Ishikawa (cell line): ENCODE data around the gene LTA4H.
A peak's percentile ranks its signal among the peaks of the same experiment; 100 is the strongest.

Experiments
- CEBPB ChIP-seq: IDR thresholded peaks from 2 replicates; pipeline ENCODE4 v1.6.1; 2012
- CREB1 ChIP-seq: IDR thresholded peaks from 2 replicates; pipeline ENCODE4 v1.6.1; 2012; ENCODE audit warnings: low read depth
- EGR1 ChIP-seq: IDR thresholded peaks from 2 replicates; pipeline ENCODE4 v1.6.1; 2012
- EP300 ChIP-seq: IDR thresholded peaks from 2 replicates; pipeline ENCODE4 v1.6.1; 2012; ENCODE audit warnings: borderline replicate concordance
- FOXM1 ChIP-seq: IDR thresholded peaks from 2 replicates; pipeline ENCODE4 v1.6.1; 2012; ENCODE audit warnings: low read depth, borderline replicate concordance
- MAX ChIP-seq: IDR thresholded peaks from 2 replicates; pipeline ENCODE4 v1.6.1; 2012
- NFIC ChIP-seq: IDR thresholded peaks from 2 replicates; pipeline ENCODE4 v1.6.1; 2012
- RAD21 ChIP-seq: IDR thresholded peaks from 2 replicates; pipeline ENCODE4 v1.6.1; 2012; ENCODE audit warnings: low read depth
- TAF1 ChIP-seq: IDR thresholded peaks from 2 replicates; pipeline ENCODE4 v1.6.1; 2012; ENCODE audit warnings: low read depth, mild to moderate bottlenecking
- TCF12 ChIP-seq: IDR thresholded peaks from 2 replicates; pipeline ENCODE4 v1.6.1; 2012; ENCODE audit warnings: low read depth
- TEAD4 ChIP-seq: IDR thresholded peaks from 2 replicates; pipeline ENCODE4 v1.6.1; 2012
- YY1 ChIP-seq: IDR thresholded peaks from 2 replicates; pipeline ENCODE4 v1.6.1; 2012; ENCODE audit warnings: low read depth
- ZBTB7A ChIP-seq: IDR thresholded peaks from 2 replicates; pipeline ENCODE4 v1.6.1; 2012; ENCODE audit warnings: low read depth
- TF ChIP-seq, protein P1 (sequence below): IDR thresholded peaks from 2 replicates; pipeline ENCODE4 v1.6.1; 2012; ENCODE audit warnings: low read depth, mild to moderate bottlenecking
- TF ChIP-seq, protein P2 (sequence below): IDR thresholded peaks from 2 replicates; pipeline ENCODE4 v1.6.1; 2012

Gene LTA4H

GRCh38 chr12:95976416-95976832 lies 59.0 kb downstream of the LTA4H start:
- TF ChIP-seq TEAD4: peak; percentile 34; the same call in 1 of the 2 replicates
- no peak for TF ChIP-seq ZBTB7A

GRCh38 chr12:95975491-95975890 lies 59.9 kb downstream of the LTA4H start:
- no peak for TF ChIP-seq CREB1
- TF ChIP-seq CEBPB: no peak
- TF ChIP-seq EGR1: no peak
- TF ChIP-seq NFIC: no peak

DNA sequence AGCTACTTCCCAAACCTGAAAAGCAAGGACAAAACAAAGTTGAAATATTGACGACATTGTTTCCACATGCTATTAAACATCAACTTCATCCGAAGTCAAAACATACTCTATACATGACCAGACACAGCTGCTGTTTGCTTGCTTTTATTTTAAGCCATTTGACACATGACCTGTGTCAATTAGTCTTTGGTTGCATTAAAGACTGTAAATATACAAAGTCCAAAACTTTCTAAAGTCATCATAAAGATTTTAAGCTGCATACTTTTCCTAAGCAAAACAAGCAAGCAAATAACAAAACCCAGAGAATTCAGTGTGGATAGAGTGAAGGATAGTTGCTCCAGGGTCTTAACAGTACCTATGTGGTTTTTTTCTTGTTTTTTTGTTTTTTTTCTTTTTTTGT lies 61.0 kb downstream of the LTA4H start:
- TF ChIP-seq, protein P1, sequence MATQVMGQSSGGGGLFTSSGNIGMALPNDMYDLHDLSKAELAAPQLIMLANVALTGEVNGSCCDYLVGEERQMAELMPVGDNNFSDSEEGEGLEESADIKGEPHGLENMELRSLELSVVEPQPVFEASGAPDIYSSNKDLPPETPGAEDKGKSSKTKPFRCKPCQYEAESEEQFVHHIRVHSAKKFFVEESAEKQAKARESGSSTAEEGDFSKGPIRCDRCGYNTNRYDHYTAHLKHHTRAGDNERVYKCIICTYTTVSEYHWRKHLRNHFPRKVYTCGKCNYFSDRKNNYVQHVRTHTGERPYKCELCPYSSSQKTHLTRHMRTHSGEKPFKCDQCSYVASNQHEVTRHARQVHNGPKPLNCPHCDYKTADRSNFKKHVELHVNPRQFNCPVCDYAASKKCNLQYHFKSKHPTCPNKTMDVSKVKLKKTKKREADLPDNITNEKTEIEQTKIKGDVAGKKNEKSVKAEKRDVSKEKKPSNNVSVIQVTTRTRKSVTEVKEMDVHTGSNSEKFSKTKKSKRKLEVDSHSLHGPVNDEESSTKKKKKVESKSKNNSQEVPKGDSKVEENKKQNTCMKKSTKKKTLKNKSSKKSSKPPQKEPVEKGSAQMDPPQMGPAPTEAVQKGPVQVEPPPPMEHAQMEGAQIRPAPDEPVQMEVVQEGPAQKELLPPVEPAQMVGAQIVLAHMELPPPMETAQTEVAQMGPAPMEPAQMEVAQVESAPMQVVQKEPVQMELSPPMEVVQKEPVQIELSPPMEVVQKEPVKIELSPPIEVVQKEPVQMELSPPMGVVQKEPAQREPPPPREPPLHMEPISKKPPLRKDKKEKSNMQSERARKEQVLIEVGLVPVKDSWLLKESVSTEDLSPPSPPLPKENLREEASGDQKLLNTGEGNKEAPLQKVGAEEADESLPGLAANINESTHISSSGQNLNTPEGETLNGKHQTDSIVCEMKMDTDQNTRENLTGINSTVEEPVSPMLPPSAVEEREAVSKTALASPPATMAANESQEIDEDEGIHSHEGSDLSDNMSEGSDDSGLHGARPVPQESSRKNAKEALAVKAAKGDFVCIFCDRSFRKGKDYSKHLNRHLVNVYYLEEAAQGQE: no peak

DNA sequence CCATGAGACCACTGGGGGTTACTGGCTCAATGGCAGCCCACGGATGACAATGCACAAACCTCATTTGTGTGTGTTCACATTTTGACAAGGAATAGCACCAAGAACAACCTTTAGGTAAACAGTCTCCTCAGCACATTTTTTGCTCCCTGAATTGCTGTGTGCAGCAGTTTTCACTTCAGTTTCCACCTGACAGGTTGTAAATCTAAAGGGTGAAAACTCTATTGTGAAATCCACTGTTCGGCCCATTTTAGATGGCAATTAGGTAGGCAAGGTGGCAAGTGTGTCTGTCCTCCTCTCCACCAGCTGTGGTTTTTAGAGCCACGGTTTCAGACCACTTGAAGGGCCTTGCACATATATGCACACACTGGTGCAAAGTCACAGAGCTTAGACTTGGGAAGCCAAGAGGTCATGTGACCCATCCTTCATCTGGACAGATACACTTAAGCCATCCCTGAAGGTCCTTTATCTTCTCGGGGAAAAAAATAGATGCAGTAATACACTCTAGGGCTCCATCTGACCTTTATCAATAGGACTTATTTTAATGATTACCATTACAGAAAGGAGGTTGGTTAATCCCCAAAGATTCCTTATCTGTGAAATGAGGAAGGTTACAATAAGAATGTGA lies 62.4 kb downstream of the LTA4H start:
- no peak for TF ChIP-seq EP300
- no peak for TF ChIP-seq MAX
- no peak for TF ChIP-seq TCF12
- TF ChIP-seq, protein P2, sequence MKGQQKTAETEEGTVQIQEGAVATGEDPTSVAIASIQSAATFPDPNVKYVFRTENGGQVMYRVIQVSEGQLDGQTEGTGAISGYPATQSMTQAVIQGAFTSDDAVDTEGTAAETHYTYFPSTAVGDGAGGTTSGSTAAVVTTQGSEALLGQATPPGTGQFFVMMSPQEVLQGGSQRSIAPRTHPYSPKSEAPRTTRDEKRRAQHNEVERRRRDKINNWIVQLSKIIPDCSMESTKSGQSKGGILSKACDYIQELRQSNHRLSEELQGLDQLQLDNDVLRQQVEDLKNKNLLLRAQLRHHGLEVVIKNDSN: peak; percentile 30; the same call in 1 of the 2 replicates

DNA sequence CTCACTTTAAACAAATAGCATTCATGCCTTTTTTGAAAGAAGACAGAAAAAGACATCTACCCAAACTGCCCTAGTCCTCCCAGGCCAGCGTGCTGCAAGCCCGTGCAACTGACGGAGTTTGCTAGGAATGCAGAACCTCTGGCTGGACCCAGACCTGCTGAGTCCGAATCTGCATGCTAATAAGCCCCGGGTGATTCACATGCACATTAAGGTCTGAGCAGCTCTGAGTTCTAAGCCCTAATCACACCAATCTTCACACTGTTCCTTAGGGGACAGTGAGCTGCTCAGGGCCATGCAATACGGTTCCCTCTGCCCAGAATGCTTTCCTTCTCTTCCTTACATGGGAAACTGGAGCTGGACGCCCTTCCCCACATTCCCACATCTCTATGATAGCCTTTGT lies 64.5 kb downstream of the LTA4H start:
- no peak for TF ChIP-seq TCF12
- TF ChIP-seq EP300: no peak
- no peak for TF ChIP-seq TAF1
- no peak for TF ChIP-seq CREB1
- TF ChIP-seq YY1: no peak
- TF ChIP-seq MAX: no peak
- no peak for TF ChIP-seq ZBTB7A
- TF ChIP-seq EGR1: no peak
- no peak for TF ChIP-seq TEAD4
- no peak for TF ChIP-seq RAD21
- no peak for TF ChIP-seq FOXM1
- TF ChIP-seq, protein P2: no peak

DNA sequence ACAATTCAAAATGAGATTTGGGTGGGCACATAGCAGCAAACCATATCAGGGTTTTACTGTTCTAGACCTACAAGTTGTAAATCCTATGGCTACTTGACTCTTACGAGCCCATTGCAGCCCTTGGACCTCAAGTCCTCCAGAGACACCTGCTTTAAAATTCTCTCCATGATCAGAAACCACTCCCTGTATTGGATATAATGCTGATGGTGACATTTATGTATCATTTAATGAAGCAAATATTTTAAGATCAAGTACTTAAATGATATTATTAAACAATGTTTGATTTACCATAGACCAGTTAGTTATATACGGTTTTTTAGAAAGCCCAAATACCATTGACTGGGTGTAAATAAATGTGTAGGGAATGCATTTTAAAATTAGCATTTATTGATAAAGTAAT lies 68.1 kb downstream of the LTA4H start:
- TF ChIP-seq ZBTB7A (no peak), TEAD4 (no peak), TAF1 (no peak), RAD21 (no peak), NFIC (no peak), YY1 (no peak), TCF12 (no peak), CEBPB (no peak), MAX (no peak), CREB1 (no peak), EGR1 (no peak), FOXM1 (no peak)
- TF ChIP-seq, protein P2: no peak
- TF ChIP-seq, protein P1: no peak
